Measurements from ENCODE around the gene ADISSP. TPM values are rescaled to one million over a fixed set of nuclear protein-coding genes. Genes with fewer than 3 reads are reported as not detected.

ADISSP gene
- total and polyA plus RNA-seq, 2 donors (not counting 3 experiments of a cell fraction or from before 2014, with no cell fraction given), result 55.0 to 67.5 TPM

GRCh38 chr20:3795511-3796468 is 28.2 kb upstream of the ADISSP start, which contains the start of gene CDC25B:
TSS of gene CDC25B (plus strand) at chr20:3796310. CDS start at chr20:3796532, 222 bp downstream.
- no peaks in the 10 kb centered on the region for H4K20me1 ChIP-seq (replicated peaks; ENCODE audit: control insufficient read depth, extremely low read depth, insufficient read depth, low read length)
- CTCF ChIA-PET, result interaction anchor here (1.0 to 2.1 kb wide), 6 partner anchors 9 to 59 kb away, joined by 3 to 29 read pairs (median 5); partner anchors contain the start of genes AP5S1, CENPB and SPEF1

More at GRCh38 chr20:3795511-3796468, 28.2 kb upstream of the ADISSP start, which contains the start of gene CDC25B:
- intact Hi-C loops (cut with micrococcal nuclease) (loop anchor here (1.0 kb wide), 2 partner anchors 13 to 25 kb away; partner anchors contain the start of gene AP5S1), dilution Hi-C loops (cut with MboI; ENCODE audit: extremely low pct_ligation_motif_present, low sequenced_read_pairs) (no loop called here)
- peak within 1 kb of the TSS; percentile 79 for H2AFZ ChIP-seq (ENCODE audit: low read depth, low read length)
- no peaks in the 10 kb centered on the region for H3K9me3 ChIP-seq (replicated peaks; ENCODE audit: control insufficient read depth, insufficient read depth, low read length)
- peak within 1 kb of the TSS; percentile 66 to 90 (median 70) for H3K4me3 ChIP-seq (replicated peaks in 1 of 3; ENCODE audit: insufficient read depth in 1 of 3, low read depth in 1 of 3, low read length in 3 of 3)
- no peaks in the 10 kb centered on the region for H3K27me3 ChIP-seq (ENCODE audit: control insufficient read depth in 2 of 2, insufficient read depth in 2 of 2, low read length in 2 of 2)
- TSS peak; percentile 84 for BruUV-seq (replicated peaks)
- FAIRE-seq, result peak; percentile 97
- H3K79me2 ChIP-seq (ENCODE audit: control insufficient read depth, insufficient read depth, low read length), result peaks cover 25% of the 10 kb centered on the region
- H3K27ac ChIP-seq (ENCODE audit: insufficient read depth, low read depth, low read length), result peak within 1 kb of the TSS; percentile 84
- no peaks in the 10 kb centered on the region for H3K36me3 ChIP-seq (ENCODE audit: control insufficient read depth in 2 of 2, extremely low read depth in 1 of 2, insufficient read depth in 2 of 2, low read length in 2 of 2)
- DNase-seq (ENCODE audit: low read depth, low spot score), result peak; percentile 88
- peaks cover 20% of the 10 kb centered on the region for H3K4me1 ChIP-seq (ENCODE audit: control insufficient read depth, extremely low read depth, insufficient read depth, low read length)
- no peaks in the 10 kb centered on the region for H3K9me1 ChIP-seq (replicated peaks; ENCODE audit: control insufficient read depth, extremely low read depth, insufficient read depth, low read length)
- peak within 1 kb of the TSS; percentile 91 for H3K9ac ChIP-seq (replicated peaks; ENCODE audit: extremely low read depth, insufficient read depth, low read length)
- POLR2A ChIA-PET, result interaction anchor here (1.0 to 1.2 kb wide), 3 partner anchors 9 to 25 kb away, joined by 3 to 4 read pairs (median 3); partner anchors contain the start of gene SPEF1
- peak within 1 kb of the TSS; percentile 75 for H3K4me2 ChIP-seq (ENCODE audit: insufficient read depth, low read length)
- TF ChIP-seq POLR2AphosphoS5 (IDR thresholded peaks at IDR 0.05; ENCODE audit: insufficient read depth, low read depth, low read length) (peak; percentile 57), CTCF (IDR thresholded peaks at IDR 0.05; ENCODE audit: extremely low read depth in 1 of 2, insufficient read depth in 1 of 2, low read depth in 1 of 2, low read length in 2 of 2) (peak in 1 of 2 donors; percentile 49), FOS (IDR thresholded peaks at IDR 0.05; ENCODE audit: borderline replicate concordance, insufficient read depth, low read length) (no peak), POLR2A (IDR thresholded peaks at IDR 0.05; ENCODE audit: low read depth, low read length) (peak; percentile 61), EZH2 (IDR thresholded peaks at IDR 0.05; ENCODE audit: borderline replicate concordance, low read depth, low read length, severe bottlenecking) (no peak)

Data from endothelial cell of umbilical vein (primary cell).